Activated T-cell treated with anti-CD3 and anti-CD28 coated beads, Interleukin-2, amount 50 U/mL, for 72 hours (primary cell): ENCODE data around the gene PPP6R3. TPM values are rescaled to one million over a fixed set of nuclear protein-coding genes. Genes with fewer than 3 reads are reported as not detected.
A peak's percentile ranks its signal among the peaks of the same experiment; 100 is the strongest.

Experiments
- ATAC-seq, 2 donors: fragments of 150-1000 bp; cut with Tn5 transposase; replicated peaks in 1 of 2; 2 replicates each; pipeline ENCODE4 v1.10.0; 2021; ENCODE audit warnings: moderate library complexity in 2 of 2, mild to moderate bottlenecking in 1 of 2
- DNase-seq, 2 donors: peaks; one replicate each; pipeline ENCODE4 v3.0.0; 2021 to 2022; ENCODE audit warnings: mixed read lengths in 1 of 2
- H3K27ac Mint-ChIP-seq: one replicate; pipeline ENCODE4 v1.8.0; 2022; ENCODE audit warnings: mild to moderate bottlenecking, moderate library complexity, mixed read lengths
- H3K27me3 Mint-ChIP-seq: one replicate; pipeline ENCODE4 v1.8.0; 2022; ENCODE audit warnings: low read depth, mixed read lengths
- H3K36me3 Mint-ChIP-seq, 2 donors: one replicate each; pipeline ENCODE4 v1.8.0; 2022; ENCODE audit warnings: mixed read lengths in 2 of 2, mild to moderate bottlenecking in 1 of 2; ENCODE audit not compliant: insufficient read depth in 2 of 2
- H3K4me1 Mint-ChIP-seq: one replicate; pipeline ENCODE4 v1.8.0; 2022; ENCODE audit warnings: low read depth, mixed read lengths
- H3K4me3 Mint-ChIP-seq, 2 donors: one replicate each; pipeline ENCODE4 v1.8.0; 2022; ENCODE audit warnings: mild to moderate bottlenecking in 2 of 2, mixed read lengths in 2 of 2, moderate library complexity in 2 of 2
- H3K9me3 Mint-ChIP-seq, 2 donors: one replicate each; pipeline ENCODE4 v1.8.0; 2022; ENCODE audit warnings: mixed read lengths in 2 of 2
- total RNA-seq, 2 donors: library from RNA; stranded (reverse); gene quantifications; one replicate each; pipeline ENCODE4 v1.2.3, GENCODE V29; 2022

Gene PPP6R3
- total RNA-seq, 2 donors from 2014 or later: 111 to 128 TPM

DNA sequence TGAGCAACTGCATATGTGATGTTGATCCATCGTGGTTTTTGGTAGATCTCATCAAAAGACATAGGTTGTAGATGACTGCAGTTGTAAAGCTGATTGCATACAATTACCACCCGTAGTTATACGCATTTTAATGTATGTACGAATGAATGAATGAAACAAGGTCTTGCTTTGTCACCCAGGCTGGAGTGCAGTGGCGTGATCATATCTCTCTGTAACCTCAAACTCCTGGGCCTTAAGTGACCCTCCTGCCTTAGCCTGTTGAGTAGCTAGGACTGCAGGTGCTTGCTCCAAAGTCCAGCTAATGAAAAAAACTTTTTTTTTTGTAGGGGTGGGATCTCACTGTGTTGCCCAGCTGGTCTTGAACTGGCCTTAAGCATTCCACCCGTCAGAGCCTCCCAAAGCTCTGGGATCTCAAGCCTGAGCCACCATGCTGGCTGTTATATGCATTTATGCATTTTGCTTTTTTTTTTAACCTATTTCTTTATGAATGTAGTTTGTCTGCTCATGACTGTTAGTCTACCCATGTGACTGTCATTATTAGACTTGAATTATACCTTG is 53.5 kb downstream of the PPP6R3 start:
- ATAC-seq: no peak
- peaks cover 57% of the 10 kb centered on the region for H3K4me1 Mint-ChIP-seq
- H3K9me3 Mint-ChIP-seq: peaks cover 0 to 3% of the 10 kb centered on the region in 2 donors
- peaks cover 5 to 19% of the 10 kb centered on the region in 2 donors for H3K36me3 Mint-ChIP-seq
- no peak overlapping the region for H3K4me3 Mint-ChIP-seq
- no peaks in the 10 kb centered on the region for H3K27me3 Mint-ChIP-seq
- H3K27ac Mint-ChIP-seq: peak overlapping the region; percentile 55
- DNase-seq: no peak

DNA sequence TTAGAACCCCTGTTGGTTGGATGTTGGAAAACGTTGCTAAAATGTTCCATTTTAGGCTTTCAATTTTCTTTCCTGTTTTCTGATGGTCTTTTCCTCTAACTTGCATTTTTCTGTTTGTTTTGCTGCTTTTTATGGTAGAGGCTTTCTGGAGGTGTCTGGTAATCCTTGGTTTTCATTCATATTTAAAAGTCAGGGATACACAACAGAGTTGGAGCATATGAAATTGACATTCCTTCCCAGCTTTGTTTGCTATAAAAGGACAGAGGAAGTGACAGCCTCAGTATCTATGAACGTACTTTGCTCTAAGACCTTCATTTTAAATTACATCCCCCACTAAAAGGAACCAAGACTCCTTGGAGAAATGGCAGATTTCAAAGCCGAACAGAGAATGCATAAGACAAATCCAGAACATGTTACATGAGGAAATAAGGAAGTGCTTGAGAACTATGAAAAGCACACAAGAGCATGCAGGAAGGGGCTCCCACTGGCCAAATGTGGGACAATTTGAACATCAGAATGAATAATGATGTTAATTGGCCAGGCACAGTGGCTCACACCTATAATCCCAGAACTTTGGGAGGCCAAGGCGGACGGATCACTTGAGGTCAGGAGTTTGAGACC is 56.7 kb downstream of the PPP6R3 start:
- Mint-ChIP-seq H3K4me3 (peak overlapping the region in 1 of 2 donors; percentile 8), H3K27me3 (no peaks in the 10 kb centered on the region), H3K4me1 (peaks cover 52% of the 10 kb centered on the region), H3K27ac (peak overlapping the region; percentile 18), H3K9me3 (peaks cover 0 to 3% of the 10 kb centered on the region in 2 donors), H3K36me3 (peaks cover 7 to 30% of the 10 kb centered on the region in 2 donors)
- ATAC-seq: no peak
- DNase-seq: no peak

DNA sequence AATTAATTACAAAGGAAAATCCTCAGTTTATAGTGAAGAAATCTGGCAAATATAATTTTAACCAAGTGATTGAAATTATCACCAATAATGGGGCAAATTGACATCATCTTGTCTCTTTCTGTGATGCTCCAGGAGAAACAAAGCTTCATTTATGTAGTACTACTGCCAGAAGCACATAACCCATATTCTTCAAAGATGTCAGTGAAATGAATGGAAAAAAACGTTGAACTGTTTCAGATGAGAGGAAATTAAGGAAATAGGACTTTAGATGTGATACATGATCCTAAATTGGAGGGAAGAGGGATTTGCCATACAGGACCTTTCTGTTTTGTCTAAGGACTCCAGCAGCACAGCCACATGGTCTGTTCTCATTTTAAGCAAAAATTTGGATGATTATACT is 57.6 kb downstream of the PPP6R3 start:
- H3K27ac Mint-ChIP-seq: no peak overlapping the region
- H3K4me1 Mint-ChIP-seq: peaks cover 55% of the 10 kb centered on the region
- H3K27me3 Mint-ChIP-seq: no peaks in the 10 kb centered on the region
- no peak overlapping the region for H3K4me3 Mint-ChIP-seq
- H3K36me3 Mint-ChIP-seq: peaks cover 9 to 32% of the 10 kb centered on the region in 2 donors
- DNase-seq (no peak), ATAC-seq (no peak)
- H3K9me3 Mint-ChIP-seq: peaks cover 0 to 3% of the 10 kb centered on the region in 2 donors

DNA sequence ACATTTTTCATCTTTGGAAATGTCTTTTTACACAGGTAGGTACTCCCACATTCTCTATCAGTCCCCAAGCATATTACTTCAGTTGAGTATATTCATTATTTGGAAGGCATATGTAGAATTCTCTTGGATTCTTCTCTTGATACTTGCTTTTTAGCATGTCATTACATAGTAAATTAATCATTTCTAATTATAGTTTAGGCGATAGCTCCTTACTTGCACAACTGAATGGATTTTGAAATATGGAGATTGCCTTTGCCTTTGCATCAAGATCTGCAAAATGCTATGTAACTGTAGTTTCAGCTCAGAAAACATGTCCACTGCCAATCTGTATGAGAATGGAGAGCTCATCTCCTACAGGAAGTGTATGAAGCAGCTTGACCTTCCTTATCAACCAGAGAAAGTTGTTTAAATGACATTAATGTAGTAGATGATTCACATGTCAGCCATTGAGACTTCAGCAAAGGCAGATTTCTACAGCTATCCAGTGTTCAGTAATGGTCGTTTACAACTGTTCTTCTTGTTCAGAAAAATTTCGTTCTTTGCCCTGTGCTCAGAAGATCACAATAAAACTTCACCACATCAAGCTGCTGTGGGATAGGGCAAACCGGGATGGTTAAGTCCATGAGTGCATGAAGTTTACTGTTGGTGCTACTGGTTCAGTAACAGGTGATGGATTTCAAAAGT is 61.6 kb downstream of the PPP6R3 start:
- H3K27me3 Mint-ChIP-seq: no peaks in the 10 kb centered on the region
- no peak overlapping the region for H3K4me3 Mint-ChIP-seq
- ATAC-seq (no peak), DNase-seq (no peak)
- peaks cover 12 to 38% of the 10 kb centered on the region in 2 donors for H3K36me3 Mint-ChIP-seq
- H3K9me3 Mint-ChIP-seq: no peaks in the 10 kb centered on the region
- peaks cover 57% of the 10 kb centered on the region for H3K4me1 Mint-ChIP-seq
- peak overlapping the region; percentile 24 for H3K27ac Mint-ChIP-seq

DNA sequence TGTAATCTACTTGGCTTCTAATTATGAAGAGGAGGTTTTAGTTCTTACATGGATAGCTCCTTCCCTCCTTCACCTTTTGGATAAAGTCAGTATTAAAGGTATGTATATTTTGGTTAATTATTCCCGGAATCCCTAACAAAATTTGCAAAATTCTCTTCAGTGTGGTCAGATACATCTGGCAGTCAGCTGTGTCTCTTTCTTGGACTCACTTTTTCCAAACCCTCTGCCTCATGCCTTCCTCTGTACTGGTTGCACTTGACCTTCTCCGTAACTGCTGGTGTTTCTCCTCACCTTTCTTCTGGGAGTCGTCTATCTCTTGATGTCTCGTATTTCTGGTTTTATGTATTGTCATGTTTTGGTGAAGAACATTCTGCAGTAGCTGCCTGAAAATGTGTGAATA is 62.5 kb downstream of the PPP6R3 start:
- Mint-ChIP-seq H3K4me3 (no peak overlapping the region), H3K36me3 (peaks cover 18 to 44% of the 10 kb centered on the region in 2 donors), H3K9me3 (no peaks in the 10 kb centered on the region), H3K4me1 (peaks cover 60% of the 10 kb centered on the region), H3K27ac (no peak overlapping the region), H3K27me3 (no peaks in the 10 kb centered on the region)
- no peak for DNase-seq
- ATAC-seq: no peak

DNA sequence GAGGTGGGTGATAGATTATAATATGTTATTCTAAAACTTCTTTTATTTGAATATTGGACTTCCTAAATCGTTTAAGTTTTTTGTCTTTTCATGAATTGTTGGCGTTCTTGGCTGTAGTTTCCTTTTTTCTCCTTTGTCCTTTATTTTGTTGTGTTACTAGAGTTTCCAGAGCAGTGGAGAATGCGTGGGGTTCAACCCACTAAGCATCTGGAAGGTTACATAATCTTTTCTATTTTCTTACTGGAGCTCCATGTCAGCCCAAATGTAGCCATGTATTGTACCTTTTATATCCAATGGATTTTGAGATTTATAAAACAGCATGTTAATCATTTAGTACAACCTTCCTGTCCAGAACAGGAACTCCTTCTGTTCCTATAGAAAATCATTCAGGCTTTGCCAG is 63.2 kb downstream of the PPP6R3 start:
- peaks cover 18 to 49% of the 10 kb centered on the region in 2 donors for H3K36me3 Mint-ChIP-seq
- H3K27me3 Mint-ChIP-seq: no peaks in the 10 kb centered on the region
- no peak overlapping the region for H3K4me3 Mint-ChIP-seq
- ATAC-seq (no peak), DNase-seq (no peak)
- H3K9me3 Mint-ChIP-seq: no peaks in the 10 kb centered on the region
- H3K27ac Mint-ChIP-seq: peak overlapping the region; percentile 90
- peaks cover 66% of the 10 kb centered on the region for H3K4me1 Mint-ChIP-seq

DNA sequence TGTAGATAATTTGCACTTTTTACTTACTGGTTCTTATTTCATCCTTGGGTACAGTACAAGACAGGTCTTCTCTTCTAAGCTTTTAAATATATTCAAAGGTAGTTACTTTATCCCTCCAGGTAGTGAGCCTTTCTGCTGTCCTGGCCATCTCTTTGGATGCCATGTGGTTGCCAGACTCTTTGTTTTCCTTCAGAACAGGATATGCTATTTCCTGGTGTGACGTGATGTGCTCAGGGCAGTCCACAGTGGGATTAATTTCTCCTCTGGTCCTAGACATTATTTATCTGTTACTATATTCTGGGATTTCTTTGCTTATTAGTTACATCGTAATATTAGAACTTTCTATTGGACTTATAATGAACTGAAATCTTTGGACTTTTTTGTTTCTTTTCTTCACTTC is 63.7 kb downstream of the PPP6R3 start:
- Mint-ChIP-seq H3K36me3 (peaks cover 18 to 50% of the 10 kb centered on the region in 2 donors), H3K4me3 (no peak overlapping the region), H3K27ac (peak overlapping the region; percentile 90), H3K9me3 (no peaks in the 10 kb centered on the region), H3K27me3 (no peaks in the 10 kb centered on the region), H3K4me1 (peaks cover 68% of the 10 kb centered on the region)
- no peak for ATAC-seq
- no peak for DNase-seq

DNA sequence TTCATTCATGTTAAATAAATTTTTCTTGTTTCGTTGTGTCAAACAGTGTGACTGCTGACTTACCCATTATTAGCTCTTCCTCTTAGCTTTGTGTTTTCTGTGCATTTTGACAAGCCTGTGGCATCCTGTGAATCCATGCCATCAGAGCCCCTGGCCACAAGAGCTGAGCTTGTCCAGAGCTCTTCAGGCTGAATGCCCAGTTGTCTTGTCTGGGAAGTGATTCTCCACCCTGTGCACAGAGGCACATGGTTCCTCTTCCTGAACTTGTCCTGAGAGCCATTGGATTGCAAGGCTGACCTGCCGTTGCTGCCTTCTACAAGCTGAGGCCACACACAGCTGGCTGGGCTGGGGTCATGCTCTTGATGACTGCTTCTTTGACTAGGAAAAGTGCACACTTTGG is 64.1 kb downstream of the PPP6R3 start:
- no peaks in the 10 kb centered on the region for H3K9me3 Mint-ChIP-seq
- H3K4me1 Mint-ChIP-seq: peaks cover 73% of the 10 kb centered on the region
- H3K36me3 Mint-ChIP-seq: peaks cover 18 to 47% of the 10 kb centered on the region in 2 donors
- ATAC-seq: no peak
- H3K27ac Mint-ChIP-seq: peak overlapping the region; percentile 90
- DNase-seq: no peak
- H3K4me3 Mint-ChIP-seq: no peak overlapping the region
- no peaks in the 10 kb centered on the region for H3K27me3 Mint-ChIP-seq

DNA sequence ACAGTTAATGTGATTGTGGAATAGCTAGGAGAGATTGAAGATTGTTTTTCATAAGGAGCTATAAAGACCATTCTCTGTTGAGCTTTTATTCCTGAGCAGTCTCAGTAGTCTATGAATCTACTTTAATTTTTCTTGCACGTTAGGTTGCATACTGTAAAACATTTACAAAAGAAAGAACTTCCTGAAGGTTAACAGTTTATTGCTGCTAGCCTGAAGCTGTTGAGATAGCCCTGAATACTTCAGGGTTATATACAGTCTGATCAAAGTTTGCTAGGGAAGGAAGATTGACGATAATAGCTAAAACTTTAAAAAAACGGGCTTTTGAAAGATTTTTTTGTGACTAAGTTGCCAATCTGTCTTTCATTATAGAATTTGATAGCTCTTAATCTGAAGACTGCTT is 64.8 kb downstream of the PPP6R3 start:
- DNase-seq: no peak
- no peak overlapping the region for H3K27ac Mint-ChIP-seq
- no peak for ATAC-seq
- H3K27me3 Mint-ChIP-seq: no peaks in the 10 kb centered on the region
- H3K4me3 Mint-ChIP-seq: no peak overlapping the region
- H3K4me1 Mint-ChIP-seq: peaks cover 79% of the 10 kb centered on the region
- H3K9me3 Mint-ChIP-seq: no peaks in the 10 kb centered on the region
- peaks cover 18 to 53% of the 10 kb centered on the region in 2 donors for H3K36me3 Mint-ChIP-seq

DNA sequence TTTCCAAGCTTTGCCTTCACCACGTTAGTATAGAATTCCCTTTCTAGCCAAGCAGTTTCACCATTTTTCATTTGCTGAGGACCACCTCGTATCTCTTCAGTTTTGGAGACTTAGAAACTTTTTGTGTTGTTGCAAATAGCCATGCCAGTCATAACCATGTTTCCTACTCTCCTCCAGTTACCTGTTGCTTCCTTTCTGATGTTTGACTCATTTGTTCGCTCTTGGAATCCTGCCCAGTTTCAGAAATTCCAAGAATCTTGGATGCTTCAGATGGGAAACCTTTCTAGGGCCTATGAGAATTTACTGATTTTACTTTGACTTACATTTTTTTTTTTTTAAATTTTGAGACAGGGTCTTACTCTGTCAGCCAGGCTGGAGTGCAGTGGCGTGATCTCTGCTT is 65.4 kb downstream of the PPP6R3 start:
- peaks cover 80% of the 10 kb centered on the region for H3K4me1 Mint-ChIP-seq
- peaks cover 18 to 58% of the 10 kb centered on the region in 2 donors for H3K36me3 Mint-ChIP-seq
- no peaks in the 10 kb centered on the region for H3K9me3 Mint-ChIP-seq
- DNase-seq: no peak
- no peak overlapping the region for H3K4me3 Mint-ChIP-seq
- H3K27me3 Mint-ChIP-seq: no peaks in the 10 kb centered on the region
- ATAC-seq: no peak
- peak overlapping the region; percentile 12 for H3K27ac Mint-ChIP-seq

DNA sequence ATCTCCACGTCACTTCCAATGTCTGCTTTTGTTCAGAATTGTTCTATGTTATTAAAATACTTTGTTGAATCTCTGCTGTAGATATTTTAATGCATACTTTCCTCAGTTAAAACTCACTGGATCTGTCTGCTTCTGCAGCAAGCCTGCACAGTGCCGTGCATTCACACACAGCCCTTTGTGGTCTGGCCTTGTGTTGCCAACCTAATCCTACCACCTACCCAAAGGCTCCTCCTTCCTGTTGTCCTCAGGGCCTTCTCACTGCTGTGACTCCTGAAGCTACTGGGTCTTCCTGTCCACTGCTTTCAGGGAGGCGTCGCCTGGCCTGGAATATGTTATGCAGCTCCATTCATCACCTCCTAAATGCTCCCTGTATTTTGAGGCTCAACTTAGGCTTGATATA is 67.0 kb downstream of the PPP6R3 start:
- H3K4me3 Mint-ChIP-seq: peak overlapping the region in 1 of 2 donors; percentile 33
- H3K9me3 Mint-ChIP-seq: no peaks in the 10 kb centered on the region
- peak in 1 of 2 donors; percentile 47 for ATAC-seq
- no peaks in the 10 kb centered on the region for H3K27me3 Mint-ChIP-seq
- DNase-seq: no peak
- peaks cover 80% of the 10 kb centered on the region for H3K4me1 Mint-ChIP-seq
- H3K36me3 Mint-ChIP-seq: peaks cover 14 to 54% of the 10 kb centered on the region in 2 donors
- H3K27ac Mint-ChIP-seq: peak overlapping the region; percentile 51

DNA sequence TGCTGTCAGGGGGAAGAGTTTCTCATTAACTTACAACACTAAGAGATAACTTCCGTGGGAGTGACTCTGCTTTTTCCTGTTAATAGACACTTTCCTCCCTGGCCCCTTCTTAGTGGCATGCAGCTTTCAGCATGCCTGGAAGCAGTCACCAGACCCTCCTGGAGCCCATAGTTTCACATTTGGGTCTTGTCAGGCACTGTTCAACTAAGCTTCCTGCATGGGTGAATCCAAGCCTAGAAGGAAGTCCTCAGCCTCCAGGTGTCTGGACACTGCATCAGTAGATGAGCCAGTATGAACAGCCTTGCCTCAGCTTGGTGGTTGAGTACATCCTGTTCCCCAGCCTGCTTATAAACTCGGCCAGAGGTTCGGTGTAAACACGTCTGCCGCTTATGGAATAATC is 68.1 kb downstream of the PPP6R3 start:
- Mint-ChIP-seq H3K27ac (peak overlapping the region; percentile 51), H3K9me3 (no peaks in the 10 kb centered on the region), H3K27me3 (no peaks in the 10 kb centered on the region), H3K4me1 (peaks cover 73% of the 10 kb centered on the region), H3K4me3 (peak overlapping the region in 1 of 2 donors; percentile 49), H3K36me3 (peaks cover 14 to 54% of the 10 kb centered on the region in 2 donors)
- DNase-seq (no peak), ATAC-seq (peak in 1 of 2 donors; percentile 72)

DNA sequence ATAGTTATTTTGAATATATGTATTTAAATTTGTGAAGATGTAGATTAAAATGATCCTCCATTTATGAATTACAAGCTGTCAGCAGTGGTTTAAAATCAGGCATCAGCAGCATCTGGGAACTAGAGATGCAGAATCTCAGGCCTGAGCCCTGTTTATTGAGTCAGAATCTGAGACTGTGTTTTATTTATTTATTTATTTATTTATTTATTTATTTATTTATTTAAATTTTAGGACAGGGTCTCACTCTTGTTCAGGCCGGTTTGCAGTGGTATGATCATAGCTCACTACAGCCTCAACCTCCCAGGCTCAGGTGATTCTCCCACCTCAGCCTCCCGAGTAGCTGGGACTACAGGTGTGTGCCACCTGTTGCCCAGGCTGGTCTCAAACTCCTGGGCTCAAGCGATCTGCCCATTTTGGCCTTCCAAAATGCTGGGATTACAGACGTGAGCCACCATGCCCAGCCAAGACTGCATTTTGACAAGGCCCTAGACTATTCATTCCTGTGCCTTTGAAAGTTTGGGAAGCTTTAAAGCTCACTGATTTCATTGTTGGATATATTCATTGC is 70.7 kb downstream of the PPP6R3 start:
- Mint-ChIP-seq H3K36me3 (peaks cover 12 to 44% of the 10 kb centered on the region in 2 donors), H3K4me3 (no peak overlapping the region), H3K27me3 (no peaks in the 10 kb centered on the region), H3K9me3 (no peaks in the 10 kb centered on the region), H3K27ac (no peak overlapping the region), H3K4me1 (peaks cover 66% of the 10 kb centered on the region)
- DNase-seq (no peak), ATAC-seq (no peak)
